PC-3 (cell line): ENCODE results near the gene C5orf63.

Experiments used
- CTCF ChIP-seq: fragments of 300-600 bp; sonication (generic); conservative IDR thresholded peaks from 2 replicates; pipeline ENCODE4 v1.5.1; 2017; ENCODE audit warnings: antibody characterized with exemption, low read depth, mild to moderate bottlenecking, low read length
- EZH2 ChIP-seq: fragments of 300-600 bp; sonication (generic); IDR thresholded peaks from one replicate; pipeline ENCODE4 v1.6.1; 2017; ENCODE audit warnings: antibody characterized with exemption, mild to moderate bottlenecking, low read length; ENCODE audit not compliant: unreplicated experiment

- TF ChIP-seq EZH2 (no peak), CTCF (no peak)
Measured at GRCh38 chr5:127040796-127041520, 32.3 kb downstream of the C5orf63 start.
